CD8-positive, alpha-beta memory T cell (primary cell): ENCODE measurements around the gene PIGW. TPM values are rescaled to one million over a fixed set of nuclear protein-coding genes. Genes with fewer than 3 reads are reported as not detected.
A peak's percentile ranks its signal among the peaks of the same experiment; 100 is the strongest.

ENCODE experiments used
- CTCF ChIA-PET: fragments of 350-600 bp; sonication (Branson Sonifier 250); formaldehyde crosslinking; loops from one replicate; lab custom pipeline; 2021; ENCODE audit warnings: antibody characterized with exemption; lab: Charles Lee
- POLR2A ChIA-PET: fragments of 350-600 bp; sonication (Branson Sonifier 250); formaldehyde crosslinking; loops from one replicate; lab custom pipeline; 2021; ENCODE audit warnings: antibody characterized with exemption; lab: Charles Lee
- DNase-seq, 5 donors: peaks; one replicate each; pipeline versions ENCODE4 v3.0.0 to v3.0.0-alpha.2; 2020 to 2022; ENCODE audit warnings: mixed read lengths in 1 of 5
- H3K27ac ChIP-seq: one replicate; pipeline ENCODE4 v1.7.0; 2013; ENCODE audit warnings: low read depth, mild to moderate bottlenecking, low read length, moderate library complexity
- H3K27me3 ChIP-seq: 2 replicates; pipeline ENCODE4 v1.7.0; 2013; ENCODE audit warnings: low read length, mild to moderate bottlenecking; ENCODE audit not compliant: insufficient read depth, poor library complexity, severe bottlenecking
- H3K36me3 ChIP-seq: 2 replicates; pipeline ENCODE4 v1.7.0; 2013; ENCODE audit warnings: mild to moderate bottlenecking, low read length, moderate library complexity; ENCODE audit not compliant: insufficient read depth
- H3K4me1 ChIP-seq: 2 replicates; pipeline ENCODE4 v1.7.0; 2013; ENCODE audit warnings: mild to moderate bottlenecking, low read length, moderate library complexity; ENCODE audit not compliant: insufficient read depth
- H3K4me3 ChIP-seq: 2 replicates; pipeline ENCODE4 v1.7.0; 2013; ENCODE audit warnings: mild to moderate bottlenecking, low read length
- H3K9me3 ChIP-seq: 2 replicates; pipeline ENCODE4 v1.7.0; 2013; ENCODE audit warnings: mild to moderate bottlenecking, low read length
- H3K27ac Mint-ChIP-seq, 8 donors: one replicate each; pipeline ENCODE4 v1.8.0; 2020 to 2021; ENCODE audit warnings: mixed read lengths in 8 of 8, mild to moderate bottlenecking in 6 of 8, inconsistent platforms in 3 of 8, moderate library complexity in 3 of 8
- H3K27me3 Mint-ChIP-seq, 2 donors: one replicate each; pipeline ENCODE4 v1.8.0; 2020 to 2021; ENCODE audit warnings: mixed read lengths in 2 of 2, mild to moderate bottlenecking in 1 of 2, moderate library complexity in 1 of 2
- H3K36me3 Mint-ChIP-seq, 3 donors: one replicate each; pipeline ENCODE4 v1.8.0; 2020 to 2021; ENCODE audit warnings: mixed read lengths in 3 of 3, inconsistent platforms in 1 of 3, mild to moderate bottlenecking in 1 of 3
- H3K4me1 Mint-ChIP-seq, 3 donors: one replicate each; pipeline ENCODE4 v1.8.0; 2020 to 2021; ENCODE audit warnings: mixed read lengths in 3 of 3, inconsistent platforms in 1 of 3, mild to moderate bottlenecking in 1 of 3
- H3K4me3 Mint-ChIP-seq, 7 donors: one replicate each; pipeline ENCODE4 v1.8.0; 2020 to 2021; ENCODE audit warnings: mixed read lengths in 7 of 7, mild to moderate bottlenecking in 6 of 7, moderate library complexity in 4 of 7, inconsistent platforms in 2 of 7
- H3K9me3 Mint-ChIP-seq, 5 donors: one replicate each; pipeline ENCODE4 v1.8.0; 2020 to 2022; ENCODE audit warnings: mixed read lengths in 5 of 5, mild to moderate bottlenecking in 3 of 5, moderate library complexity in 2 of 5, inconsistent platforms in 1 of 5
- polyA plus RNA-seq: library from polyadenylated mRNA; unstranded; fragments of 300-500 nt; fragmentation: Illumina TruSeq; gene quantifications from one replicate; pipeline ENCODE4 v1.2.3, GENCODE V29; 2021
- total RNA-seq, 2 experiments: library from RNA; stranded (reverse); gene quantifications; one replicate each; pipeline ENCODE4 v1.2.3, GENCODE V29; 2021

Gene PIGW
- total and polyA plus RNA-seq, 3 experiments from 2014 or later: 11.4 to 43.0 (median 42.2) TPM

- Histone ChIP-seq H3K27me3 (no peaks in the 10 kb centered on the region), H3K4me1 (no peaks in the 10 kb centered on the region), H3K4me3 (no peak overlapping the region), H3K36me3 (peaks cover 30% of the 10 kb centered on the region), H3K9me3 (no peaks in the 10 kb centered on the region), H3K27ac (no peak overlapping the region)
- ChIA-PET CTCF (no interaction called here), POLR2A (no interaction called here)
- DNase-seq: no peak
- Mint-ChIP-seq H3K27ac (peak overlapping the region in 2 of 8 donors; percentile 37 to 73), H3K4me1 (peaks cover 1 to 23% (median 22%) of the 10 kb centered on the region in 3 donors), H3K36me3 (peaks cover 7 to 73% (median 17%) of the 10 kb centered on the region in 3 donors), H3K9me3 (no peaks in the 10 kb centered on the region), H3K27me3 (no peaks in the 10 kb centered on the region), H3K4me3 (no peak overlapping the region)
These were observed 51.4 kb downstream of the PIGW start for GRCh38 chr17:36586138-36586537.

Other genes starting within 250 kb of the PIGW start
- gene TBC1D3G, start 211.1 kb upstream of the PIGW start, total RNA-seq: not detected
- gene TBC1D3G, start 211.1 kb upstream of the PIGW start, polyA plus RNA-seq: not detected
- gene TBC1D3H, start 146.6 kb upstream of the PIGW start, total RNA-seq: not detected
- not detected for gene TBC1D3H, start 146.6 kb upstream of the PIGW start, polyA plus RNA-seq
- gene ZNHIT3, start 48.3 kb upstream of the PIGW start, total RNA-seq: 10 to 100 TPM; 57.6 to 60.8 TPM
- 89.4 TPM for gene ZNHIT3, start 48.3 kb upstream of the PIGW start, polyA plus RNA-seq
- gene MYO19, start 119 bp upstream of the PIGW start, total RNA-seq: 100 to 1,000 TPM; 133 to 138 TPM
- 5.0 TPM for gene MYO19, start 119 bp upstream of the PIGW start, polyA plus RNA-seq
- 10 to 100 TPM; 65.1 to 67.0 TPM for gene GGNBP2, start 9.9 kb downstream of the PIGW start, total RNA-seq
- 63.3 TPM for gene GGNBP2, start 9.9 kb downstream of the PIGW start, polyA plus RNA-seq
- 10 to 100 TPM; 11.1 to 13.0 TPM for gene DHRS11, start 56.9 kb downstream of the PIGW start, total RNA-seq
- gene DHRS11, start 56.9 kb downstream of the PIGW start, polyA plus RNA-seq: 4.3 TPM
- gene MRM1, start 66.6 kb downstream of the PIGW start, total RNA-seq: 10 to 100 TPM; 24.7 to 24.9 TPM
- 5.3 TPM for gene MRM1, start 66.6 kb downstream of the PIGW start, polyA plus RNA-seq